HEK293 (cell line): ENCODE results near the gene DUSP14.

Experiments used
- CTCF ChIP-seq: fragments of 450-650 bp; formaldehyde crosslinking; IDR thresholded peaks from 2 replicates; pipeline ENCODE4 v1.5.1; 2016; ENCODE audit warnings: missing biosample characterization, missing genetic modification characterization
- GLIS2 ChIP-seq: fragments of 450-650 bp; formaldehyde crosslinking; IDR thresholded peaks from 2 replicates; pipeline ENCODE4 v1.5.1; 2016; ENCODE audit warnings: missing biosample characterization, missing genetic modification characterization
- TCF7L2 ChIP-seq: IDR thresholded peaks from 2 replicates; pipeline ENCODE4 v1.6.1; 2011; ENCODE audit warnings: low read depth, mild to moderate bottlenecking, inconsistent platforms, low read length, moderate library complexity, borderline replicate concordance
- ZBTB26 ChIP-seq: fragments of 450-650 bp; formaldehyde crosslinking; optimal IDR thresholded peaks from 2 replicates; pipeline ENCODE3; 2016; ENCODE audit warnings: missing biosample characterization, mild to moderate bottlenecking, missing genetic modification characterization
- ZBTB6 ChIP-seq: fragments of 450-650 bp; formaldehyde crosslinking; IDR thresholded peaks from 2 replicates; pipeline ENCODE4 v1.5.1; 2017; ENCODE audit warnings: missing biosample characterization, missing genetic modification characterization
- ZBTB7A ChIP-seq: fragments of 450-650 bp; formaldehyde crosslinking; IDR thresholded peaks from 2 replicates; pipeline ENCODE4 v1.5.1; 2016; ENCODE audit warnings: low read depth, missing biosample characterization, missing genetic modification characterization
- ZNF132 ChIP-seq: fragments of 450-650 bp; formaldehyde crosslinking; IDR thresholded peaks from 2 replicates; pipeline ENCODE4 v1.5.1; 2017; ENCODE audit warnings: missing biosample characterization, missing genetic modification characterization, borderline replicate concordance
- ZNF157 ChIP-seq: fragments of 450-650 bp; formaldehyde crosslinking; IDR thresholded peaks from 2 replicates; pipeline ENCODE4 v1.5.1; 2016; ENCODE audit warnings: missing biosample characterization, missing genetic modification characterization
- TF ChIP-seq, protein P1 (sequence below): fragments of 450-650 bp; formaldehyde crosslinking; IDR thresholded peaks from 2 replicates; pipeline ENCODE4 v1.5.1; 2016; ENCODE audit warnings: missing biosample characterization, missing genetic modification characterization

GRCh38 chr17:37517881-37518280 is 28.2 kb downstream of the DUSP14 start:
- TF ChIP-seq GLIS2 (tag by site-specific recombination) (no peak), CTCF (tag by site-specific recombination) (no peak), TCF7L2 (no peak), ZBTB7A (tag by site-specific recombination) (no peak), ZNF132 (no peak), ZNF157 (tag by site-specific recombination) (no peak), ZBTB26 (no peak), ZBTB6 (no peak)
- TF ChIP-seq, protein P1, sequence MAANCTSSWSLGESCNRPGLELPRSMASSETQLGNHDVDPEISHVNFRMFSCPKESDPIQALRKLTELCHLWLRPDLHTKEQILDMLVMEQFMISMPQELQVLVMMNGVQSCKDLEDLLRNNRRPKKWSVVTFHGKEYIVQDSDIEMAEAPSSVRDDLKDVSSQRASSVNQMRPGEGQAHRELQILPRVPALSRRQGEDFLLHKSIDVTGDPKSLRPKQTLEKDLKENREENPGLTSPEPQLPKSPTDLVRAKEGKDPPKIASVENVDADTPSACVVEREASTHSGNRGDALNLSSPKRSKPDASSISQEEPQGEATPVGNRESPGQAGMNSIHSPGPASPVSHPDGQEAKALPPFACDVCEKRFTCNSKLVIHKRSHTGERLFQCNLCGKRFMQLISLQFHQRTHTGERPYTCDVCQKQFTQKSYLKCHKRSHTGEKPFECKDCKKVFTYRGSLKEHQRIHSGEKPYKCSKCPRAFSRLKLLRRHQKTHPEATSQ (tag by site-specific recombination) = no peak
